Breast epithelium (tissue), 3 donors: ENCODE results near the gene RPL12.

ENCODE experiments used
- CTCF ChIP-seq, 3 donors: fragments of 450-650 bp; IDR thresholded peaks; one replicate each; pipeline ENCODE4 v1.5.1; 2016 to 2017; ENCODE audit warnings: antibody characterized with exemption in 3 of 3, mild to moderate bottlenecking in 3 of 3, moderate library complexity in 3 of 3
- POLR2A ChIP-seq: fragments of 450-650 bp; IDR thresholded peaks from one replicate; pipeline ENCODE4 v1.6.1; 2016; ENCODE audit warnings: antibody characterized with exemption, mild to moderate bottlenecking, moderate library complexity
- POLR2AphosphoS5 ChIP-seq, 3 donors: sonication (generic); formaldehyde crosslinking; IDR thresholded peaks; one replicate each; pipeline ENCODE4 v1.6.1; 2017; ENCODE audit warnings: antibody characterized with exemption in 3 of 3

- TF ChIP-seq CTCF (IDR thresholded peaks at IDR 0.05) (no peak), POLR2A (no peak), POLR2AphosphoS5 (IDR thresholded peaks at IDR 0.05) (no peak)
These were observed 1.5 kb upstream of the RPL12 start for GRCh38 chr9:127452691-127453090.
